ENCODE measurements around the gene ZG16B. TPM values are rescaled to one million over a fixed set of nuclear protein-coding genes. Genes with fewer than 3 reads are reported as not detected.

ZG16B gene
- 8.1 TPM for polyA plus RNA-seq (2012; ENCODE audit: low read depth, missing spikeins)

DNA sequence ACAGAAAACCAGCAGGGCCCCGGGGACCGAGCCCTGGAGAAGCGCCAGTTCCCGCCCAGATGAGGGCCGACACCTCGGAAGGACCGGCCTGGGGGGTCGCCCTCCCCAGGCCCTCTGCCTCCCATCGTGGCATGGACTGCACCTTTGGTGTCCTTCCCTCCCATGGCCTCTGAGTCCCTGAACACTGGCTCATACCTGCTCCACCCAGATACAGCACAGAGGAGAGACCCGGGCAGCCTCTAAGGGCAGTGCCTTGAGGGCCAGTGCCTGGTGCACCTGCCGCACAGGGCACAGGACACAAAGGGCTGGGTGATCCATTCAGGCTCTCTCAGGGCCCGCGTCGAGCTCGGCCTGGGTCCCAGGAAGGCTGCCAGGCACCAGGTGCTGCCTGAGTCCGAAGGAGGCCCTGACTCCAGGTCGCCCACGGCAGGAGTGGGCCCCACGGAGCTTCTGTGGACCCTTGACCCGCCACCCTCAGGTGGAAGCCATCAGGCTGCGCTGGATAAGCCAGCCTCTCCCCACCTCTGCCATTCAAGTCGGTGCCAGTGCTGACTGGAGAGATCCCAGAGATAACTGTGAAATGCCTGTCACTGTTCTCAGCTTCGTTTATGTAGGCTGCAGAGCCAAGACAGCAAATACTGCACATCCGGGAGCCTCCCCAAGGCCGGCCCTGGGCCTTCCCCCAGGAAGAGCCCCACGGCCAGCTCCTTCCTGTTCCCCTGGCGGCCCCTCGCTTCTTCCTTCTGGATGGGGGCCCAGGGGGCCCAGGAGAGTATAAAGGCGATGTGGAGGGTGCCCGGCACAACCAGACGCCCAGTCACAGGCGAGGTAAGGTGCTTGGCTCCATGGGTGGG lies at the start of gene ZG16B:
Gene ZG16B (plus strand): TSS at position 803 of the 854 bp plus-strand sequence. CDS start 139 bp downstream, outside the sequence.
- FAIRE-seq, result no peak

DNA sequence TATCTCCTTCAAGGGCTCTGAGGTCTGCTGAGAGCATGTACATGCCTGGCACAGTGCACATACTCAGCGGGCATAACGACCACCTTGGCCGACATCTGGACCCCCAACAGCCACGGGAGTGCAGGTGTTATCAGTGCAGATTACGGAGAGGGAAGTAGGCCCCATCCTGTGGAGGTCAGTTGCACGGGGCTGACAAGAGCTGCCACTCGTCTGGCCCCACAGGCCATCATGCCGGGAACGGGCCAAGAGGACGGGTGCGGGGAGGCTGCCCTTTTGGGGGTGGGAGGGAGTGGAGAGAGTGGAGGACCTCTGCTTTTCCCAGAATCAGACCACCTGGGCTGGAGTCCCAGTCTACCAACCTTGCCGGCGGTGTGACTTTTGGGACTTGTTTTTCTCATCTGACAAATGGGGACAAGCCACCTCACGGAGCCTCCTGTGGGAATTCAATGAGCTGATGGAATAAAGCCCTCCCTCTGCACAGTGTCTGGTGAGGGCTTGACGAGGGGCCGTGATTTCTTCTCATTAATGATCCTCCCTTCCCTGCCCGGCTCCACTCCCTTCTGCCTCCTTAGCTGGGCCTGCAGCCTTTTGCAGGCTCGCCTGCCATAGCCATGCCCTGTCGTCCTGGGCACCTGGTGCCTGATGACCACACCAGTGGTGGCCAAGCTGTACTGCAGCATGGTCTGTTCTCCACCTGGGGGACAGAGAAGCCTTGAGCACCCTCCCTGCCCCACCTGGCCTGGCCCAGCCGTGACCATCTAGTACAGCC lies 47.3 kb upstream of the ZG16B start:
- FAIRE-seq (no peak), DNase-seq (ENCODE audit: insufficient read length, low spot score) (no peak)
- TF ChIP-seq POLR2AphosphoS5 (IDR thresholded peaks at IDR 0.05; ENCODE audit: low read depth, low read length) (no peak), POU2F2 (IDR thresholded peaks at IDR 0.05; ENCODE audit: low read depth, low read length) (no peak)

More for the DNA sequence above, at the start of gene ZG16B:
- no peak for DNase-seq (ENCODE audit: insufficient read length, low spot score)
- TF ChIP-seq PAX5 (IDR thresholded peaks at IDR 0.05; ENCODE audit: insufficient read depth, low read length, severe bottlenecking), result no peak
- no peak for TF ChIP-seq SPI1 (IDR thresholded peaks at IDR 0.05; ENCODE audit: low read depth, low read length)

GRCh38 chr16:2783581-2784357 lies 46.3 kb upstream of the ZG16B start:
- DNase-seq (ENCODE audit: insufficient read length, low spot score) (no peak), FAIRE-seq (no peak)
- no peak for TF ChIP-seq TAF1 (IDR thresholded peaks at IDR 0.05; ENCODE audit: low read depth, low read length)
- no peak for TF ChIP-seq POLR2AphosphoS5 (IDR thresholded peaks at IDR 0.05; ENCODE audit: low read depth, low read length)
- TF ChIP-seq SPI1 (IDR thresholded peaks at IDR 0.05; ENCODE audit: low read depth, low read length), result no peak
- no peak for TF ChIP-seq POLR2A (IDR thresholded peaks at IDR 0.05; ENCODE audit: low read depth, low read length)
- TF ChIP-seq POU2F2 (IDR thresholded peaks at IDR 0.05; ENCODE audit: low read depth, low read length), result no peak

- FAIRE-seq (no peak), DNase-seq (ENCODE audit: insufficient read length, low spot score) (no peak)
- TF ChIP-seq POLR2A (IDR thresholded peaks at IDR 0.05; ENCODE audit: low read depth, low read length) (no peak), TAF1 (IDR thresholded peaks at IDR 0.05; ENCODE audit: low read depth, low read length) (no peak), PAX5 (IDR thresholded peaks at IDR 0.05; ENCODE audit: insufficient read depth, low read length, severe bottlenecking) (no peak), POLR2AphosphoS5 (IDR thresholded peaks at IDR 0.05; ENCODE audit: low read depth, low read length) (no peak), POU2F2 (IDR thresholded peaks at IDR 0.05; ENCODE audit: low read depth, low read length) (no peak), SPI1 (IDR thresholded peaks at IDR 0.05; ENCODE audit: low read depth, low read length) (no peak)
These were observed 45.6 kb upstream of the ZG16B start for GRCh38 chr16:2784358-2785100.

DNA sequence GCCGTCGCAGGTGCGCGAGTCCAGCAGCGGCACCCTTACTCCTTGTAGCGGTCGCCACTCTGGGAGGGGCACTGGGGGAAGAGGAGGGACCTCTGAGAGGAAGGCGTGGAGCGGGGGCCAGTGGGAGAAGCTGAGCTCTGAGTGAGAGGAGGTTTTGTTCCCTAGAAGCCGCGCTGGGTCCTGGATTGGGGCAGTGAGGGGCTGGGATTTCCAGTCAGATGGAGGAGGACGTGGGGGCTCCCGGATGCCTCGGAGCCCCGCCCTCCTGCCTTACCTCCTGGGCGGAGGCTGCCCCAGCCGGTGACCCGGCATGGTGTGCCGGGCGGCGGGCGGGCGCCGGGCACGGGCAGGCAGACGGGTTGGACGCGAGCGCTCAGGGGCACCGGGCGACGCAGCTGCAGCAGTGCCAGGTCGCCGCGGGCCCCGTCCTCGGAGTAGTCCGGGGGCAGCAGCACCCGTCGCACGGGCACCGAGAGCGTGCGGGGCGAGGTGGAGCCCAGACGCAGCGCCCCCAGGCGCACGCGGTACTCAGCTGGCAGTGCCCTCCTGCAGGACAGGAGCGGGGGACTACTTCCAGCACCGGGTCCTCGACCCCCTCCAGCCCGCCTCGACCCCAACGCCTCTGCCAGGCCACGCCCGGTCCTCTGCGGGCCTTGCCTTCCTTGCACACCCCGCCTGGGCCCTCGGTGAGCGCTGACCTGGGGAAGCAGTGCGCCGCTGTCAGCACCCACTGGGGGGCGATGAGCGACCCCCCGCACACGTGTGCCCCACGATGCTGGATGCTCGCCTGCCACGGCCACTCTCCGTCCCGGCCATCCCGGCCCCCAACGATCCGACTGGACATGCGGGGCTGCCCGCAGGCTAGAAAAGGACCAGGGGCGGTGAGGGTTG lies 44.8 kb upstream of the ZG16B start:
- TF ChIP-seq SPI1 (IDR thresholded peaks at IDR 0.05; ENCODE audit: low read depth, low read length) (no peak), POLR2AphosphoS5 (IDR thresholded peaks at IDR 0.05; ENCODE audit: low read depth, low read length) (no peak), POLR2A (IDR thresholded peaks at IDR 0.05; ENCODE audit: low read depth, low read length) (no peak), TAF1 (IDR thresholded peaks at IDR 0.05; ENCODE audit: low read depth, low read length) (no peak), POU2F2 (IDR thresholded peaks at IDR 0.05; ENCODE audit: low read depth, low read length) (no peak), PAX5 (IDR thresholded peaks at IDR 0.05; ENCODE audit: insufficient read depth, low read length, severe bottlenecking) (no peak)
- DNase-seq (ENCODE audit: insufficient read length, low spot score), result no peak
- FAIRE-seq, result no peak

DNA sequence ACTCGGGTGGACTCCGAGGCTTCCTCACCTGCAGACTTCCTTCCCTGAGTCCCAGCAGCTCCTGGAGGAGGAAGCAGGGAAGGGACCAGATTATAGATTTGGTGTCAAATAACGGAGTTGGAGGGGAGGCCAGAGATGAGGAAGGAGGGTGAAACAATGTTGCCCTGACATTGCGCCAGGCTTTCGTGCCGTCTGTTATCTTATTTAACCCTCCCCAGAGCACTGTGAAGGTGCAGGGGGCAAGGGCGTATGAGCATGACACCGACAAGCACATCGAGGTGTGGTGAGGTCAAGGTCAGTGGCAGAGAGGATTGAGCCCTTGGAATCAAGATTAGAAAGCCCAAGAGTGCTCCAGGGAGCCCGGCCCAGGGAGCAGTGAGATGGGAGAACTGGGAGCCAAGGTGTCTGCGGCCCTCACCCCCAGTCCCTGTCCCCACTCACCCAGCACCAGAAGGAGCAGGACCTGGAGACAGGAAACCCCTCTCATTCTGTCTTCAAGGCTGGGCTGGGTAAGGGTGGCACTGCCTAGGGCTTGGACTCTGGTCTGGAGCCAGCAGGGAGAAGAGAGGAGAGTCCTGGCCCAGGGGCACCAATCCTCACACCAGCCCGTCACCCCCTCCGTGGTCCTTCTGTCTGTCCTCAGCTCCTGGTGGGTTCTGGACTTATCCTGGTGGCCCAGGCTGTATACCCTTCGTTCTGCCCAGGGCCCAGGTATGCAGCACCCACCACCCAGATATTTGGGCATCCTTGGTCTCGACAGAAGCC lies 43.9 kb upstream of the ZG16B start:
- DNase-seq (ENCODE audit: insufficient read length, low spot score) (no peak), FAIRE-seq (no peak)
- no peak for TF ChIP-seq PAX5 (IDR thresholded peaks at IDR 0.05; ENCODE audit: insufficient read depth, low read length, severe bottlenecking)
- TF ChIP-seq POLR2AphosphoS5 (IDR thresholded peaks at IDR 0.05; ENCODE audit: low read depth, low read length), result no peak
- TF ChIP-seq SPI1 (IDR thresholded peaks at IDR 0.05; ENCODE audit: low read depth, low read length), result no peak
- TF ChIP-seq TAF1 (IDR thresholded peaks at IDR 0.05; ENCODE audit: low read depth, low read length), result no peak
- TF ChIP-seq POLR2A (IDR thresholded peaks at IDR 0.05; ENCODE audit: low read depth, low read length), result no peak
- no peak for TF ChIP-seq POU2F2 (IDR thresholded peaks at IDR 0.05; ENCODE audit: low read depth, low read length)

- no peak for FAIRE-seq
- no peak for DNase-seq (ENCODE audit: insufficient read length, low spot score)
- TF ChIP-seq TAF1 (IDR thresholded peaks at IDR 0.05; ENCODE audit: low read depth, low read length), result no peak
- no peak for TF ChIP-seq PAX5 (IDR thresholded peaks at IDR 0.05; ENCODE audit: insufficient read depth, low read length, severe bottlenecking)
- no peak for TF ChIP-seq POU2F2 (IDR thresholded peaks at IDR 0.05; ENCODE audit: low read depth, low read length)
- TF ChIP-seq SPI1 (IDR thresholded peaks at IDR 0.05; ENCODE audit: low read depth, low read length), result no peak
- no peak for TF ChIP-seq POLR2A (IDR thresholded peaks at IDR 0.05; ENCODE audit: low read depth, low read length)
- TF ChIP-seq POLR2AphosphoS5 (IDR thresholded peaks at IDR 0.05; ENCODE audit: low read depth, low read length), result no peak
These were observed 43.3 kb upstream of the ZG16B start for GRCh38 chr16:2786826-2787151.

DNA sequence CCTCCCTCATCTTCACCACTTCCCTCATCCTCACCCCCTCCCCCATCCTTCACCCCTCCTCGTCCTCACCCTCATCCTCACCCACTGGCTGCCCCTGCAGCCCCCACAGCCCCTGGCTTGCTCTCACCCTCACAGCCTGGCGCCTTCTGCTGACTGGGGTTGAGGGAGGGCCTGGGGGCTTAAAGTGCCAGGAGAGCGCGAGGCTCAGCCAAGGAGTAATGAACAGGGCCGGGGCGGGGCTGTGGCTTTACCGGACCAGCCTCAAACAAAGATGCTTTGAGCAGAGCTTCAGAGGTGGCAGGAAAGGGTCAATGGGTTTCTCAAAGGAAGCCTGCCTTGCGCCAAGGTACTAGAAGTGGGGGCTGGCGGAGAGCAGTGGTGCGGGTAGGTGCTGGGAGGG lies 42.7 kb upstream of the ZG16B start, which contains the start of gene PRSS33:
Gene PRSS33 (minus strand): TSS at position 155 of the 400 bp plus-strand sequence. CDS start 1,013 bp downstream, outside the sequence.
- FAIRE-seq (no peak), DNase-seq (ENCODE audit: insufficient read length, low spot score) (no peak)
- TF ChIP-seq SPI1 (IDR thresholded peaks at IDR 0.05; ENCODE audit: low read depth, low read length), result no peak
- no peak for TF ChIP-seq TAF1 (IDR thresholded peaks at IDR 0.05; ENCODE audit: low read depth, low read length)

Data from GM12891 (cell line).